Umbilical cord (tissue), 2 donors: ENCODE data around the gene CCDC141. TPM values are rescaled to one million over a fixed set of nuclear protein-coding genes. Genes with fewer than 3 reads are reported as not detected.

Experiments used
- DNase-seq: peaks from one replicate; pipeline ENCODE4 v3.0.0-alpha.2; 2015; ENCODE audit warnings: low spot score
- total RNA-seq: library from RNA; depleted of rRNA; stranded (reverse); fragments of >200 nt; gene quantifications from one replicate; pipeline ENCODE4 v1.2.3, GENCODE V29; 2014; ENCODE audit warnings: low replicate concordance; ENCODE audit not compliant: insufficient read depth

Gene CCDC141
- total RNA-seq, 1 donor from 2014 or later = 5.3 TPM

- no peak for DNase-seq
Observed at GRCh38 chr2:178912416-178913048, 137.4 kb downstream of the CCDC141 start.

- no peak for DNase-seq
Observed at GRCh38 chr2:178911039-178911438, 138.9 kb downstream of the CCDC141 start.

GRCh38 chr2:178910005-178910404 lies 139.9 kb downstream of the CCDC141 start:
- no peak for DNase-seq

GRCh38 chr2:178909507-178909906 lies 140.4 kb downstream of the CCDC141 start:
- peak; percentile 31 for DNase-seq

DNA sequence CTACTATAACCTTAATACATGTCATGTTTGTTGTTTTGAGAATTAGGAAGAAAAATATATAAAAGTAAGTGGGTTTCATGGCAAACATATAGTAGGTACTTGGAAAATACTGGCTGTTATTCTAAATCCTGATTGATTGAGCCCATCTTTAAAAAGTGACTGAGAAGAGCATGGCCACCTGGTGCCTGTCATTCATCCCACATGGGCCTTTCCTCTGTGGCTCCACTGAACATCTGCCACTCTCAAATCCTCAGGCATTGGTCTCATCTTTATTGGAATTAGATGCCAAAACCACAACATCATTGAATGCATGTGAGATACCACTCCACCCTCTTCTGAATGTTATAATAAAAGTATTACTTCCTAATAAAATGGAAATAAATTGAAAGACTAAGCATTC lies 141.1 kb downstream of the CCDC141 start:
- DNase-seq = no peak

GRCh38 chr2:178905261-178905660 lies 144.7 kb downstream of the CCDC141 start:
- peak; percentile 74 for DNase-seq

GRCh38 chr2:178899656-178900055 lies 150.3 kb downstream of the CCDC141 start:
- DNase-seq = peak; percentile 48

GRCh38 chr2:178895872-178896271 lies 154.1 kb downstream of the CCDC141 start:
- DNase-seq = no peak

DNA sequence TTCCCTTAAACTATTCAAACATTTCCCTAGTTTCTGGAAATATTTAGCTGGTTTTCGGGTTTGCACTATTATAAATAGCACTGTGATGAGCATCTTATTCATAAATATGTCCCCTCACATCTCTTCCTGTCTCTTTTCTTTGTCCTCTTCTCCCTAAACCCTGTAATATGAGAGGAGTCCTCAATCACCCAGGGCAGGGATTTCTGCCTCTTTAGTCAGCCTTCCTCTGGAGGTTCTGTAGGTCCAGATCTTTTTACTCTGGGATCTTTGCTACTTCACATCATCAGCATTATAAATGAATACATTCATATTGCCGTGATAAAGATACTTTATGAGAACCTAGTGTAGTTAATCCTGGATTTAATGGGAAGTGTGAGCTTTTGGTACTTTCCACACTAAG lies 154.8 kb downstream of the CCDC141 start:
- DNase-seq = peak; percentile 20

DNA sequence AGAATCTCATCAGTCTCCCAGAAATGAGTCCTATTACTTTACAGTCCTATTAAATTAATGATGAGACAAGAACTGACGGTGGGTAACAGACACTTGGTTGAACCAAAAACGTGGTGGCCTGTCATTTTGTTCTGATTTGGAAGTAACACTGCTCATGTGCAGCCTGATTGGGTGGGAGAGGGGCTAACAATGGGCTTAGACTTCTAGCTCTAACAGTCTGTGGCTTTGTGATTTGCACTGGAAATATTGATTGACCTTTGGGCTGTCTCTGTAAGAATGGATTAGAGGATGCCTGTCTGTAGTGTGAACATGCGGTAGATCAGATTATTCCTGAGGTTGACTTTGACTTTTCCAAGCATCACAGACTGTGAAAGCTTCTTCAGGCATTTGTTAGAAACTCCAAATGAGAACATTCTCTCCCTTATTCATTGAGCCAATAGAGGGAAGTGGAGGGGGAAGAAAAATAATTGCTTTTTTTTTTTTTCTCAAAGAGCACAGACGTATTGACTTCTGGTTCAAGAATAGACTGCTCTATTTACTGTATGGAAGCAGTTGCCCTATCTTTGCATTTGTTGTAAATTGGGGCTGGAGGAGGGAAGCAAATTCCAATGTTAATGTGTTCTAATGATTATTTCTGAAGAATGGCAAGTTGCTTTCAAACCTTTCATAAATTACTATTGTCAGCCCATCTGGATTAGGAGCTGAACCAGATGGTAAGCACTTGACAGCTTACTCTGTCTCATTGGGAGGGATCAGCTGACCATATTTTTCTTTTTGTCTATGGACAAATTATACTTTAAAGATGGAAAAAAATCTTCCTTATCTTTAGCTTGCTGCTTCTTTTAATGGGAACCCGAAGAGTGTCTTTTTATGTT lies 156.9 kb downstream of the CCDC141 start:
- DNase-seq = no peak

- DNase-seq = no peak
Observed at GRCh38 chr2:178891959-178892485, 157.9 kb downstream of the CCDC141 start.

DNA sequence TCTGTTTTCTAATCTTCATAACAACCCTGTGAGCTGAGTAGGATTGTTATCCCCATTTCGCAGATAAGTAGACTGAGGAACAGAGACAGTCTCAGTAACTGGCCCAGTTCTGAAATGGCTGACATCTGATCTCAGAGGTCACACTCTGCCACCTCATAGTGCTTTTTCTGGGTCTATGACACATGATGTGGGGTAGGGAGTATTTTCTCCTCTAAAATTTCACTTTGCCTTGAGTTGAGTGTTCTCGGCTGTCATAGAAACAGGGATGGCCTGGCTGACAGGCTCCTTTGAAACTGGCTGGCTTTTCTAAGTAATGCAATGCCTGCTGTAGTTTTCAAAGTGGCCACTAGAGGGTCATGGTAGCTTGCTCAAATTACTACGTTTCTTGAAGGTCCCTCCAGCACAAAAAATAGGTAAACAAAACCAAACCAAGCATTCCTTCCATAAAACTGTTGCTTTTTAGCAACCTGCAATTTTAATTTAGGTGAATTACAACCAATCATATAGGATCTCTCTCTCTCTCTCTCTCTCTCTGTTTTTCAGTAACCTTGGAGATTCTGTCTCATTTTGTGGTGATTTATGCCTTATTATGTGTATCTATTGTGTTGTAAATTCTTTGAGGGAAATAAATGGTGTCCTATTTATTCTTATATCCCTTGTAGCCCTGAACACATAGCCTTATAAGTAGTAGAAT lies 158.5 kb downstream of the CCDC141 start:
- DNase-seq = peak; percentile 79

DNA sequence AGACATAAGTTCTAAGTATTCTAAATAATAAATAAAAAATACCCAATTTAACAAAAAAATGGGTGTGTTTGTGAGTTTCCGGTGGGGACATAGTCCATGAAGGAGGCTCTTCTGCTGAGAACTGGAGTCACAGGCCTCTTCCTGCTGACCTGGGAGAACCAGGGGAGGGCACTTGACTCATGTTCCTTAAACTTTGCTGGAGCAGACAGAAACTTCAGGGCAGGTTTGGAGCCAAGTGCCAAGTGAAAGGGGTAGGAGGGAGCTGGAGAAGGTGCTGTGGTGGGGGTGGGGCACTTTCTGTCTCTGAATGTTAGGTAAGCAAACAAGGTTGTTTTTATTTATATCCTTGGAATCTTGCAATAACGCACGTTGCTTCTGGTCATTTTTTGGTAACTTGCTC lies 163.9 kb downstream of the CCDC141 start:
- DNase-seq = no peak

DNA sequence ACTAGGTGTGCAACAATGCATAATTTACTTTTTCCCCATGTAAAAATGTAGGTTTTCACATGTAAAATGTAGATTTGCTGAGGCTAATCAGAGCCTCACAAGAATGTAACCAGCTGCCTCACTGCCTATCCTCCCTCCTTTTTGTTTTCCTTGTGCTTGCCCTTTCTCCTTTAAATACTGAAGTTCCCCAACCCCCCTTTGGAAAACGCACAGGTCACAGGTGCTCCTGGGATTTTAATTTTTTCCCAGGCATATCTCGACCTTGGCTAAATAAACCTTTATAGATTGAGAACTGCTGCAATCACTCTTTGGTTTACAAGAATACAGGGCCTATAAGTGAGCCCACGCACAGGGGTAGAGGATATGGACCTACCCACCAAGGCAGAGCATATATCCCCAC lies 165.5 kb downstream of the CCDC141 start:
- no peak for DNase-seq

DNA sequence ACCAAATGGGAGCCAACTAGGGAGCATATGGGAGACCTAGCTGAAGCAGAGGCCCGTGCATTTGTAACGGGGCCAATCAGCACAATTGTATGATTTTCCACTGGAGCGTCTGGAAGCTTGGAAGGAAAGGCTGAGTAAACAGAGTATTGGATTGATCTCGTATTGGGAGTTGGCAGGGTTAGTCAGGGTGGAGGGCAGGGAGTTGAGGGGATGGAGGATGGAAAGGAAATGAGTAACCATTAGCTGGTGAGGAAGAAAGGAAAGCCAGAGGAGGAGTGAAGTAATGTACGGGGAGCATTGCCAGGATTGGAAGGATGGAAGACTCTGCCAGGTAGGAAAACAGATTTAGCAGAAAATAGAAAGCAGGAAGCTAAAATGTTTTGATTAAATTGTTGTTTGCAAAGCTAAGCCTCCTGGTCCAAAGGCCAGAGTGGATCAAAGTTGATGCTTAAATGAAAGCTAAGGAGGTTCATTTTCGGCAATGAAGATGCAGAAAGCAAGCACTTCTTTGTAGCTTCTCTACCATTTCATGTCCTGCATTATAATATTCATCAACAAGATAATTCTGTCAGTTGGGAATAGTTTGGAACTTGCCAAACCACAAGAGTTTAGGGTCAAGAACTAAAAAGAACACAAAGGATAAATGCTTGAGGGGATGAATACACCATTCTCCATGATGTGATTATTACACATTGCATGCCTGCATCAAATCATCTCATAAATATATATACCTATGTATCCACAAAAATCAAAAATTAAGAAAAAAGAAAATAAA lies 167.1 kb downstream of the CCDC141 start:
- no peak for DNase-seq

DNA sequence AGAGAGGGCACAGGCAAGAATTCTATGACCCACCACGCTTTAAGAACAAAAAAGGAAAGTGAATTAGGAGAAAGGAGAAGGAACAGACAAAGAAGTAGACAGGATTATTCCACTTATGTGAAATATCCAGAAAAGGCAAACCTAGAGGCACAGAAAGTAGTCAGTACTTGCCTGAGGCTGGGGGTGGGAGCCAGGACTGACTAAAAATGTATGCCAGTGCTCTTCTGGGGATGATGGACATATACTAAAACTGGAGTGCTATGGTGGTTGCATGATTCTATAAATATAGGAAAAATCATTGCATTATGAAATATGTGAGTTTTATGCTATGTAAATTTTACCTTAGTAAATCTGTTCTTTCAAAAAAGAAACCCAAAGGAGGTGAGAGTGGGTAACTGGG lies 168.9 kb downstream of the CCDC141 start:
- no peak for DNase-seq

GRCh38 chr2:178880257-178880656 lies 169.7 kb downstream of the CCDC141 start:
- no peak for DNase-seq

- DNase-seq = no peak
Observed at GRCh38 chr2:178877874-178878273, 172.1 kb downstream of the CCDC141 start.

DNA sequence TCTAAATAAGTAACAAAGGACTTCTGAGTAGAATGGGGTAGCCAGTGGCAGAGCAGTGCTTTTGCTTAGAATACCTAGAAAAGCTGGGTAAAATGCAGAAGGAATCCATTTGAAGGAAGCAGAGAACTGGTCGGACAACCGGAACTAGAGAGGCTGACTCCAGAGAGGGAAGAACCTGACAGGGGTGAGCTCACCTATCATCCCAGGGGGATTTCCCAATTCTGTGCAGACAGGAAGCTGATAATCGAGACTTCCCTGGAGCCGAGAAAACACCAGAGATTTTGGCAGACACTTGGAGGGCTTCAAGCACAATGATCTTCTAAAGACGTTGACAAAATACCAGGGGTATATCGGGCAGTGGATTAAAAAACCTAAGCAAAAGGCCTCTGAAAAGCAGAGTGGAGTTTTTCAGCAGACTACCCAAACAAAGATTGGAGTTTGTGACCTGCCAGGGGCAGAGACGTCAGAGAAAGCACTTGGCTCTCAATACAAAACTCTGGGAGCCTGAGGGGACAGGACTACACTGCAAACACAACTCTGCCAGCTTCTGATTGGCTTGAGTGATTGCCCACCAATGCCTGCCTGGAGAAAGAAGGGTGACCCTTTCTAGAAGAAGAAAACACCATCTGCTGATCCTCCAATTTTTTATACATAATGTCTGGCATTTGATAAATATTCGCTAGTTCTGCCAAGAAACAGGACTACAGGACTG lies 175.3 kb downstream of the CCDC141 start:
- DNase-seq = no peak

DNA sequence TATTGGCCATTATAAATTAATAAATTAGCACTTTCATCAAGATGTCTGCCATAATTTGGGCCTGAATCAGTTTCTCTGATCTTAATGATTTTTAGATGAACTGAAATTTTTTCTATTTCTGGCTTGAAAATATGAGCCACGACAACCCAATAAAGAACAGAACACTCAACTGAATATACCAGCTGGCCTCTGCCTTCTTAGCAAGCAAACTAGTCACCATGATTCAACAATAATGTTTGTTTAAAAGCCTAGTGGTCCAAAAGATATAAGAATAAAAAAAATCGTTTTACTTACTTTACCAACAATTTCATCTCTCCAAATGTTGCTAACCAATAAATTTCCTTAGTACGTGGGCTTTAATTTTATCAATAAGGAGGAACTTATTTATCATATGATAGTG lies 176.0 kb downstream of the CCDC141 start:
- no peak for DNase-seq

DNA sequence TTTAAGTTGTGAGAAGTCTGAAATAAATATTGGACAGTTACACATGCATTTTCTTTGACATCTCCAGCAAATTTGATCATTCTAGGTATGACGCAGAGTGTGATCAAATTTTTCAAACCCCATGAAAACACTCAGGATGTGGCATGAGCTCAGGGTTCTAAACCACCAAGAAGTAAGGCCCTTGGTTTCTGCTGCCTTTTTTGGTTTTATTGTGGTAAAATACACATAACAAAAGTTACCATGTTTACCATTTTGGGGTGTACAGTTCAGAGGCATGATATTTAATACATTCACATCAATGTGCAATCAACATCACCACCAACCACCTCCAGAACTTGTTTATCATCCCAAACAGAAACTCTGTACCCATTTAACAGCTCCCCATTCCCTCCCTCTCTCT lies 178.4 kb downstream of the CCDC141 start:
- no peak for DNase-seq
